Measurements from ENCODE around the gene EFR3B.
"Not testable (repeated sequence)": the region's sequence is repeated elsewhere in the genome, so short reads cannot be mapped to it uniquely, and the experiment has no call there.

The EFR3B gene

GRCh38 chr2:25002066-25002465, 39.8 kb upstream of the EFR3B start:
- no peak for DNase-seq (ENCODE audit: low spot score)
- no peak for TF ChIP-seq CTCF (IDR thresholded peaks at IDR 0.05)
- no peak overlapping the region for H3K27ac ChIP-seq
- no peak overlapping the region for H3K4me3 ChIP-seq

GRCh38 chr2:25009954-25010353, 31.9 kb upstream of the EFR3B start:
- Histone ChIP-seq H3K4me3 (no peak overlapping the region), H3K27ac (no peak overlapping the region)
- TF ChIP-seq CTCF (IDR thresholded peaks at IDR 0.05), result no peak
- no peak for DNase-seq (ENCODE audit: low spot score)

GRCh38 chr2:25011342-25011741, 30.5 kb upstream of the EFR3B start:
- not testable (repeated sequence) for DNase-seq (ENCODE audit: low spot score); H3K27ac ChIP-seq; H3K4me3 ChIP-seq

GRCh38 chr2:25014631-25015030, 27.2 kb upstream of the EFR3B start:
- Histone ChIP-seq H3K4me3 (no peak overlapping the region), H3K27ac (no peak overlapping the region)
- DNase-seq (ENCODE audit: low spot score), result no peak
- TF ChIP-seq CTCF (IDR thresholded peaks at IDR 0.05), result no peak

- Histone ChIP-seq H3K4me3 (no peak overlapping the region), H3K27ac (no peak overlapping the region)
- DNase-seq (ENCODE audit: low spot score), result no peak
- TF ChIP-seq CTCF (IDR thresholded peaks at IDR 0.05), result no peak
Measured at GRCh38 chr2:25018681-25019080, 23.2 kb upstream of the EFR3B start.

- no peak overlapping the region for H3K4me3 ChIP-seq
- no peak for TF ChIP-seq CTCF (IDR thresholded peaks at IDR 0.05)
- no peak overlapping the region for H3K27ac ChIP-seq
- no peak for DNase-seq (ENCODE audit: low spot score)
Measured at GRCh38 chr2:25021791-25022362, 20.0 kb upstream of the EFR3B start.

GRCh38 chr2:25023333-25023732, 18.5 kb upstream of the EFR3B start:
- DNase-seq (ENCODE audit: low spot score), result no peak
- H3K27ac ChIP-seq, result no peak overlapping the region
- no peak overlapping the region for H3K4me3 ChIP-seq
- no peak for TF ChIP-seq CTCF (IDR thresholded peaks at IDR 0.05)

Data from coronary artery (tissue), 2 donors.